OCI-LY7 (cell line): ENCODE measurements around the gene YWHAB. TPM values are rescaled to one million over a fixed set of nuclear protein-coding genes. Genes with fewer than 3 reads are reported as not detected.
A peak's percentile ranks its signal among the peaks of the same experiment; 100 is the strongest.

Experiments used
- BruUV-seq: library from RNA; stranded (reverse); fragments of 400-500 nt; replicated peaks from 2 replicates; lab custom pipeline; 2021; lab: Mats Ljungman, UMichigan
- CTCF ChIA-PET: fragments of 300-600 bp; sonication (Branson Sonifier 250); formaldehyde crosslinking; loops from one replicate; lab custom pipeline; 2022; ENCODE audit warnings: antibody characterized with exemption; ENCODE audit not compliant: unreplicated experiment; lab: Charles Lee
- POLR2A ChIA-PET: fragments of 300-600 bp; sonication (Branson Sonifier 250); formaldehyde crosslinking; loops from one replicate; lab custom pipeline; 2022; ENCODE audit warnings: antibody characterized with exemption; lab: Charles Lee
- DNase-seq: peaks from one replicate; pipeline ENCODE4 v3.0.0-alpha.2; 2015; ENCODE audit warnings: low spot score
- H2AFZ ChIP-seq: fragments of 200-600 bp; sonication (generic), shearing (Covaris generic); 2 replicates; pipeline ENCODE4 v1.6.1; 2014; ENCODE audit warnings: mild to moderate bottlenecking, antibody characterized with exemption, low read length, moderate library complexity
- H3K27ac ChIP-seq: fragments of 200-600 bp; sonication (generic); 2 replicates; pipeline ENCODE4 v1.5.1; 2014; ENCODE audit warnings: mixed run types, low read depth, mild to moderate bottlenecking, moderate library complexity, low read length, inconsistent platforms; ENCODE audit not compliant: poor library complexity, severe bottlenecking
- H3K36me3 ChIP-seq: fragments of 200-600 bp; sonication (generic); 2 replicates; pipeline ENCODE4 v1.6.1; 2014; ENCODE audit warnings: mild to moderate bottlenecking, antibody characterized with exemption, low read length, moderate library complexity, mixed read lengths; ENCODE audit not compliant: insufficient read depth
- H3K4me1 ChIP-seq: fragments of 200-600 bp; sonication (generic); 2 replicates; pipeline ENCODE4 v1.5.1; 2014; ENCODE audit warnings: mild to moderate bottlenecking, low read length; ENCODE audit not compliant: insufficient read depth, poor library complexity, severe bottlenecking
- H3K4me2 ChIP-seq: fragments of 200-600 bp; sonication (generic); 2 replicates; pipeline ENCODE4 v1.6.1; 2014; ENCODE audit warnings: mild to moderate bottlenecking, low read length
- H3K4me3 ChIP-seq: fragments of 200-600 bp; sonication (generic); 2 replicates; pipeline ENCODE4 v1.5.1; 2014; ENCODE audit warnings: mild to moderate bottlenecking, low read depth, low read length; ENCODE audit not compliant: poor library complexity, severe bottlenecking
- H3K79me2 ChIP-seq: fragments of 200-600 bp; sonication (generic); 2 replicates; pipeline ENCODE4 v1.6.1; 2016; ENCODE audit warnings: low read depth, mild to moderate bottlenecking, low read length, moderate library complexity, mixed read lengths; ENCODE audit not compliant: insufficient read depth
- H3K9me2 ChIP-seq: fragments of 200-600 bp; sonication (generic); 2 replicates; pipeline ENCODE4 v1.6.1; 2016; ENCODE audit warnings: mild to moderate bottlenecking, low read length, mixed read lengths; ENCODE audit not compliant: insufficient read depth
- H3K9me3 ChIP-seq: fragments of 200-600 bp; sonication (generic); 2 replicates; pipeline ENCODE4 v1.6.1; 2014; ENCODE audit warnings: mild to moderate bottlenecking, mixed run types, low read length, mixed read lengths
- H4K20me1 ChIP-seq: fragments of 200-600 bp; sonication (generic); 2 replicates; pipeline ENCODE4 v1.6.1; 2014; ENCODE audit warnings: mild to moderate bottlenecking, antibody characterized with exemption, low read length, moderate library complexity, mixed read lengths; ENCODE audit not compliant: insufficient read depth
- EZH2phosphoT487 ChIP-seq: fragments of 200-600 bp; sonication (generic); IDR thresholded peaks from 2 replicates; pipeline ENCODE4 v1.6.1; 2018; ENCODE audit warnings: low read depth, borderline replicate concordance, mild to moderate bottlenecking, mixed run types, antibody characterized with exemption, low read length, moderate library complexity, mixed read lengths
- intact Hi-C: fragments of 100-400 bp; cut with micrococcal nuclease; formaldehyde crosslinking; loops from one replicate; pipeline ENCODE4 v1.10.0; 2022; ENCODE audit not compliant: unreplicated experiment
- total RNA-seq, 2 experiments: library from RNA; depleted of rRNA in 1 of 2; stranded (reverse); fragments of >200 nt in 1 of 2; shearing (Covaris generic) in 1 of 2; gene quantifications; 2 replicates each; pipeline ENCODE4 v1.2.3, GENCODE V29; 2014 to 2022
- TF ChIP-seq, protein P1 (sequence below): fragments of 200-600 bp; sonication (generic); conservative IDR thresholded peaks from 2 replicates; pipeline ENCODE4 v1.5.1; 2014; ENCODE audit warnings: mild to moderate bottlenecking, antibody characterized with exemption, low read length, moderate library complexity, mixed read lengths

YWHAB gene
- total RNA-seq, 2 experiments from 2014 or later = 72.8 to 245 TPM

DNA sequence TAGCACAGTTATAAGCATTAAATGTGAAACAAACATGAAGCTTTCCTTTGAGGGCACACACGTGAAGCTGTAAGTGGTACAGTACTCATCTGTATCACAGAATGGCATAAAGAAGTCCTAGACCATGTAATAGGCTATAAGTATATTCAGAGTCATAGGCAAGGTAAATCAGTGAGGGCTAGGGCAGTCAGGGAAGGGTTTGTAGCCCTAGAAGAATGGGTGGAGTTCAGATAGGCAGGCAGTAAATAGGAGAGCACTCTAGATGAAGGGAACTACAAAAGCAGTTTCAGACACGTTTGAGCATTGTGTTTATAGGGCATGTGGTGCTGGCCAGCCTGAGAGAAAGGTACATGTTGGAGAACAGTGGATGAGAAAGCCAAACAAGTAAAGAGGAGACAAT is 9.5 kb downstream of the YWHAB start:
- Histone ChIP-seq H3K9me3 (no peaks in the 10 kb centered on the region), H3K4me2 (no peak overlapping the region), H3K9me2 (no peaks in the 10 kb centered on the region), H3K27ac (no peak overlapping the region), H3K79me2 (peaks cover 100% of the 10 kb centered on the region), H3K4me3 (no peak overlapping the region), H2AFZ (no peak overlapping the region), H3K36me3 (peaks cover 96% of the 10 kb centered on the region), H4K20me1 (peaks cover 62% of the 10 kb centered on the region), H3K4me1 (peaks cover 39% of the 10 kb centered on the region)
- CTCF ChIA-PET = no interaction called here
- TF ChIP-seq, protein P1, sequence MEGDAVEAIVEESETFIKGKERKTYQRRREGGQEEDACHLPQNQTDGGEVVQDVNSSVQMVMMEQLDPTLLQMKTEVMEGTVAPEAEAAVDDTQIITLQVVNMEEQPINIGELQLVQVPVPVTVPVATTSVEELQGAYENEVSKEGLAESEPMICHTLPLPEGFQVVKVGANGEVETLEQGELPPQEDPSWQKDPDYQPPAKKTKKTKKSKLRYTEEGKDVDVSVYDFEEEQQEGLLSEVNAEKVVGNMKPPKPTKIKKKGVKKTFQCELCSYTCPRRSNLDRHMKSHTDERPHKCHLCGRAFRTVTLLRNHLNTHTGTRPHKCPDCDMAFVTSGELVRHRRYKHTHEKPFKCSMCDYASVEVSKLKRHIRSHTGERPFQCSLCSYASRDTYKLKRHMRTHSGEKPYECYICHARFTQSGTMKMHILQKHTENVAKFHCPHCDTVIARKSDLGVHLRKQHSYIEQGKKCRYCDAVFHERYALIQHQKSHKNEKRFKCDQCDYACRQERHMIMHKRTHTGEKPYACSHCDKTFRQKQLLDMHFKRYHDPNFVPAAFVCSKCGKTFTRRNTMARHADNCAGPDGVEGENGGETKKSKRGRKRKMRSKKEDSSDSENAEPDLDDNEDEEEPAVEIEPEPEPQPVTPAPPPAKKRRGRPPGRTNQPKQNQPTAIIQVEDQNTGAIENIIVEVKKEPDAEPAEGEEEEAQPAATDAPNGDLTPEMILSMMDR = no peak
- no peak for TF ChIP-seq EZH2phosphoT487
- BruUV-seq = no TSS peak
- no peak for DNase-seq
- POLR2A ChIA-PET = interaction anchor here (0.7 kb wide), 1 partner anchor 9 kb away, joined by 3 read pairs; the partner anchor contains the start of gene YWHAB
- intact Hi-C loops = no loop called here

DNA sequence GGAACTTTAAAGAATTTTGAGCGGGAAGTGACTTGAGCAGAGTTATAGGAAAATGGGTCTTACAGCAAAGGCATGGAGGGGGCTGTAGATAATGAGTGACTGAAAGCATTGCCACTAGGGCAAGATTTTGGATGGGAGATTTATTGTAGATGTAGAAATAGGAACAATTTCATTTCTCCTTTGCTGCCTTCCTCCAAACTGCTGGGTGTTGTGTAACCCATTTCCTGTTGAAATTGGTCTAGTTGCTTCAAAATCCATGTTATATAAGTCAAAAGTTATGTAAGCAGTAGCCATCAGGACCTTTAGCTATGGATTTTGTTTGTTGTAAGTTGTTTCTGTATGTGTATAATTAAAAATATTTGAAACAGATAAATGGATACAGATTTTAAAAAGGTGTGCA is 11.1 kb downstream of the YWHAB start:
- Histone ChIP-seq H3K4me3 (no peak overlapping the region), H3K79me2 (peaks cover 100% of the 10 kb centered on the region), H3K9me3 (no peaks in the 10 kb centered on the region), H3K4me1 (peaks cover 40% of the 10 kb centered on the region), H3K27ac (peak overlapping the region; percentile 6), H3K9me2 (no peaks in the 10 kb centered on the region), H3K4me2 (peak overlapping the region; percentile 36), H2AFZ (no peak overlapping the region), H3K36me3 (peaks cover 98% of the 10 kb centered on the region), H4K20me1 (peaks cover 61% of the 10 kb centered on the region)
- POLR2A ChIA-PET = interaction anchor here (1.0 kb wide), 2 partner anchors 13 to 14 kb away, joined by 4 to 11 read pairs; partner anchors contain the start of gene PABPC1L
- BruUV-seq = no TSS peak
- TF ChIP-seq, protein P1 = no peak
- CTCF ChIA-PET = no interaction called here
- peak; percentile 17 for DNase-seq
- intact Hi-C loops = no loop called here

DNA sequence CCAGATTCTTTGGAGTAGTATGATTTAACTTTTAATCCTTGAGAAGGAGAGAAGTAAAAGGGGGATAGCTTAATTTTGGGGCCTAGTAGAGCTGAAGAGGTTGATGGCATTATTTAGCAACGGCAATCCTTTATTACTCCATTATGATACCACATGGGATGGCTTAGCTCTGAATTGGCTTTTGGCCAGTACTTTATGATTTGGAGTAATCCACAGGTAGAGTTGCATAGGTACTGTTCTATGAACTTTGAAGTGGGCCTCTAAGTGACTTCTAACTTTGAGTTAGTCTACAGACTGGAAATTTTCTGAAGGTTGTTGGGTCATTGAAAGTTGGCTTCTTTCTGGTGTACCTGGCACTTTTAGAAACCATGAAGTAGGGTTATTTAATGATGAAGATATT is 11.6 kb downstream of the YWHAB start:
- Histone ChIP-seq H3K27ac (no peak overlapping the region), H3K79me2 (peaks cover 99% of the 10 kb centered on the region), H3K4me2 (no peak overlapping the region), H3K9me3 (no peaks in the 10 kb centered on the region), H3K9me2 (no peaks in the 10 kb centered on the region), H4K20me1 (peaks cover 56% of the 10 kb centered on the region), H3K4me1 (peaks cover 39% of the 10 kb centered on the region), H3K36me3 (peaks cover 98% of the 10 kb centered on the region), H2AFZ (no peak overlapping the region), H3K4me3 (no peak overlapping the region)
- TF ChIP-seq EZH2phosphoT487 = no peak
- TF ChIP-seq, protein P1 = no peak
- DNase-seq = no peak
- intact Hi-C loops = no loop called here
- ChIA-PET CTCF (no interaction called here), POLR2A (no interaction called here)
- BruUV-seq = no TSS peak
